Kidney epithelial cell (primary cell): ENCODE results near the gene C18orf63. TPM values are rescaled to one million over a fixed set of nuclear protein-coding genes. Genes with fewer than 3 reads are reported as not detected.

ENCODE experiments used
- DNase-seq: peaks from one replicate; pipeline ENCODE4 v3.0.0-alpha.2; 2010; ENCODE audit warnings: low read depth
- H3K27me3 ChIP-seq: 2 replicates; pipeline ENCODE4 v1.6.0; 2011; ENCODE audit warnings: low read length; ENCODE audit not compliant: control insufficient read depth, insufficient read depth
- H3K36me3 ChIP-seq: 2 replicates; pipeline ENCODE4 v1.5.1; 2011; ENCODE audit warnings: low read length; ENCODE audit not compliant: control insufficient read depth, insufficient read depth
- H3K4me3 ChIP-seq: 2 replicates; pipeline ENCODE4 v1.5.1; 2011; ENCODE audit warnings: low read depth, mild to moderate bottlenecking, control low read depth, low read length
- total RNA-seq: library from RNA; depleted of rRNA; stranded (reverse); fragments of >200 nt; gene quantifications from 2 replicates; pipeline ENCODE4 v1.2.3, GENCODE V29; 2015
- TF ChIP-seq, protein P1 (sequence below): IDR thresholded peaks from 2 replicates; pipeline ENCODE4 v1.5.1; 2011; ENCODE audit warnings: mild to moderate bottlenecking, moderate library complexity, low read length, control low read depth, inconsistent platforms; ENCODE audit not compliant: insufficient read depth, poor library complexity, severe bottlenecking

The C18orf63 gene
- total RNA-seq, 1 donor from 2014 or later, result not detected

DNA sequence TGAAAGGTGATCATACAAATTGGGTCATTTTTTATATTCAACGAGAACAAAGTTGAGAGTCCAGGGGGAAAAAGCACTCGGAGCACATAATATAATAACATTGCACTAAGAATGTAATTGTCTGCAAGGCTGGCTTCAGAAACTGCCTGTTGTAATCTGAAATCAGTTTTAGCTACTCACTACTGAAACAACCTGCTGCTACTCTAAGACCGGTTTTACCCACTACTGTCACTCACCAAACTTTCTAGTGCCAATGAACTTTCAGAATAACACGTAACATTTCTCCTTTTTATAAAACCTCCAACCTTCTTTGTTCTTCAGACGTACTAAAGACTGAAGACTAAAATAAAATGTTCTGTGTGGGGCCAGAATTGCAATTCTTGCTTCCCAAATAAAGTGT lies 12.3 kb upstream of the C18orf63 start:
- no peaks in the 10 kb centered on the region for H3K36me3 ChIP-seq

DNA sequence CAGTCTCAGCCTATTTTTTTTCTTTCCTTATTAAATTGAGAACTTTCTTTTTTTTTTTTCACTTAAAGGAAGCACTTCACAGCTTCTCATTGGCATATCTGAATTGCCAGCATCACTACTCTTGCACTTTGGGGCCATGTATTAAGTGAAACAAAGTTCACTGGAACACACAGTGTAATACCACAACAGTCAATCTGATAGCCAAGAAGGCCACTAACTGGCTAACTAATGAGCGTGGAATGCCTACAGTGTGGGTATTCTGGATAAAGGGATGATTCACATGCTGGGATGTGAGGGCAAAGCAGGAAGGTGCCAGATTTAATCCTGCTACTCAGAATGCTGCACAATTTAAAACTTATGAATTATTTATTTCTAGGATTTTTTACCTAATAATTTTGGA lies 11.7 kb upstream of the C18orf63 start:
- no peaks in the 10 kb centered on the region for H3K36me3 ChIP-seq
- TF ChIP-seq, protein P1, sequence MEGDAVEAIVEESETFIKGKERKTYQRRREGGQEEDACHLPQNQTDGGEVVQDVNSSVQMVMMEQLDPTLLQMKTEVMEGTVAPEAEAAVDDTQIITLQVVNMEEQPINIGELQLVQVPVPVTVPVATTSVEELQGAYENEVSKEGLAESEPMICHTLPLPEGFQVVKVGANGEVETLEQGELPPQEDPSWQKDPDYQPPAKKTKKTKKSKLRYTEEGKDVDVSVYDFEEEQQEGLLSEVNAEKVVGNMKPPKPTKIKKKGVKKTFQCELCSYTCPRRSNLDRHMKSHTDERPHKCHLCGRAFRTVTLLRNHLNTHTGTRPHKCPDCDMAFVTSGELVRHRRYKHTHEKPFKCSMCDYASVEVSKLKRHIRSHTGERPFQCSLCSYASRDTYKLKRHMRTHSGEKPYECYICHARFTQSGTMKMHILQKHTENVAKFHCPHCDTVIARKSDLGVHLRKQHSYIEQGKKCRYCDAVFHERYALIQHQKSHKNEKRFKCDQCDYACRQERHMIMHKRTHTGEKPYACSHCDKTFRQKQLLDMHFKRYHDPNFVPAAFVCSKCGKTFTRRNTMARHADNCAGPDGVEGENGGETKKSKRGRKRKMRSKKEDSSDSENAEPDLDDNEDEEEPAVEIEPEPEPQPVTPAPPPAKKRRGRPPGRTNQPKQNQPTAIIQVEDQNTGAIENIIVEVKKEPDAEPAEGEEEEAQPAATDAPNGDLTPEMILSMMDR, result no peak
- no peak overlapping the region for H3K4me3 ChIP-seq
- peak; percentile 43 for DNase-seq
- no peaks in the 10 kb centered on the region for H3K27me3 ChIP-seq

More for the DNA sequence above, 12.3 kb upstream of the C18orf63 start:
- H3K4me3 ChIP-seq, result no peak overlapping the region
- TF ChIP-seq, protein P1, result no peak
- DNase-seq, result no peak
- H3K27me3 ChIP-seq, result no peaks in the 10 kb centered on the region

DNA sequence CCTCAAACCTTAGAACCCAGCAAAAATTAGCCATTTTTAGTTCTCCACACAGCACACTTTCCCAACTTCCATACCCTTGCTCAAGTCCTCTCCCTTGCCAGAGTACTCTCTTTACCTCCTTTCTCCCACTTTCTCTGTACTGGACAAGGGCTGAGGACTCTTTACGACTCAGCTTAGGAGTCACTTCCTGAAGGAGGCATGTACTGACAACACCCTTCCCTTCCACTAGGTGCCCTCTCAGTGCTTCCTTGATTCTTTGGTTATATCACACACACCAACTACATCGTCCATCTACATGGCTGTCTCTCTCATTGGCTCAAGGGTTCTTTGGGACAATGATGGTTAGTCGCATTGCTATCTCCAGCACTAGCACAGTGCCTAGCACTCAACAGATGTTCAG lies 5.2 kb upstream of the C18orf63 start:
- TF ChIP-seq, protein P1, result peak; percentile 43
- DNase-seq, result no peak
- H3K36me3 ChIP-seq, result no peaks in the 10 kb centered on the region
- H3K27me3 ChIP-seq, result no peaks in the 10 kb centered on the region
- no peak overlapping the region for H3K4me3 ChIP-seq

DNA sequence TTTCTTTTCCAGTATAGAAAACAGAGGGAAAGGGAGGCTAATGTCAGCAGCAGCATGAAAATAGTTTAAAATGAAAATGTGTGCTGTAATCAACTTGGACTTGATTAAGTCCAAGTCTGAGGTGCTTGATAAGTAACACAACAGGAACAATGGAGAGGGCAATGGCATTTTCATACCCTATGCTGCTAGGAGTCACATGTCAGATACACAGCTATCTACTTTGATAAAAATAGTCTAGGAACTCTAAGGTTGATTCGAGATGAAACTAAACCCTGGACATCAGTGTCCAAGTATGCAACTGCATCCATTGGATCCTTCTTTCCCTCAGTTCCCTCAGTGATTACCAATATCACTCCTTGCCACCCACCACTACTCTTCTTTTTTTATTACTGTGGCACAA lies 4.6 kb upstream of the C18orf63 start:
- TF ChIP-seq, protein P1, result no peak
- Histone ChIP-seq H3K27me3 (no peaks in the 10 kb centered on the region), H3K4me3 (no peak overlapping the region), H3K36me3 (no peaks in the 10 kb centered on the region)
- DNase-seq, result no peak

DNA sequence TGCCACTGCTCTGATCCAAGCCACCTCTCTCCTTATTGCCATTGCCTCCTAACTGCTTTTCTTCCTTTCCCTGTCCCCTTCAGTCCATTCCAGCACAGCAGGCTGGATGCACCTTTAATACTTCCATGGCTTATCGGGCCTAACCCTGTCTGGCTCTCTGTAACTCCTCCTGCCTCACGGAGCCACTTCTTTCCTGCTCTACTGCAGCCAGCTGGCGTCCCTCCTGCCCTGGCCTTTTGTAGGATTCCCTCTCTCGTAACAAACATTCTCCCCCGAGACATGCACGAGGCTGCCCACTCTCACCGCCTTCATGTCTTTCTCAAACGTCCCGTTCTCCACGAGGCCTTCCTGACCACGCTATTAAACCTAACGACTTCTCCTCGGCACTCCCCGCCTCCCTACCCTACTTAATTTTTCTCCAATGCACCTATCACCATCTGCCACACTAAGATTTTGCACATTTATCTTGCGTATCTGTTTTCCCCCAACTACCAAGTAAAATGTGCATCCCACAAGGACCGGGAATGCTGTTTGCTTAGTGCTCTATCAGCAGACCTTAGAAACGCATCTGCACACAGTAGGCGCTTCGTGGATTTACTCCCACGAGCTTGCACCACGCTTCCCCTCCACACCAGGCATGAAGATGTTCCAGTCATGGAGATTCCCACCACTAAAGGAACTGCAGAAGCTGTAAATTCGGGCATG lies 728 bp upstream of the C18orf63 start:
- TF ChIP-seq, protein P1, result no peak
- DNase-seq, result no peak
- Histone ChIP-seq H3K27me3 (no peaks in the 10 kb centered on the region), H3K4me3 (no peak overlapping the region), H3K36me3 (no peaks in the 10 kb centered on the region)
